Gastrocnemius medialis (tissue), 4 donors: ENCODE measurements around the gene GABBR2. TPM values are rescaled to one million over a fixed set of nuclear protein-coding genes. Genes with fewer than 3 reads are reported as not detected.

Experiments
- ATAC-seq, 2 donors: fragments of 150-250 bp; one replicate each; pipeline ENCODE4 v1.9.1; 2016
- DNase-seq, 2 donors: peaks; one replicate each; pipeline ENCODE4 v3.0.0-alpha.2; 2019
- H3K27ac ChIP-seq, 4 donors: fragments of 200-600 bp; sonication (generic); 1 replicate in 1 of 4; 2 replicates in 3 of 4; pipeline ENCODE4 v1.5.1; 2016 to 2018; ENCODE audit warnings: mild to moderate bottlenecking in 2 of 4, moderate library complexity in 1 of 4
- H3K27me3 ChIP-seq, 3 donors: fragments of 200-600 bp; sonication (generic) in 2 of 3; 1 replicate in 1 of 3; 2 replicates in 2 of 3; pipeline versions ENCODE4 v1.5.1 to v1.6.0; 2016 to 2019; ENCODE audit warnings: mild to moderate bottlenecking in 1 of 3, moderate library complexity in 1 of 3
- H3K36me3 ChIP-seq, 2 donors: fragments of 200-600 bp; sonication (generic) in 1 of 2; one replicate each; pipeline ENCODE4 v1.5.1; 2017 to 2018
- H3K4me1 ChIP-seq, 2 donors: fragments of 200-600 bp; sonication (generic) in 1 of 2; one replicate each; pipeline ENCODE4 v1.5.1; 2016 to 2017; ENCODE audit warnings: mild to moderate bottlenecking in 2 of 2
- H3K4me3 ChIP-seq, 4 donors: fragments of 200-600 bp; sonication (generic) in 3 of 4; 1 replicate in 1 of 4; 2 replicates in 3 of 4; pipeline ENCODE4 v1.5.1; 2016 to 2019; ENCODE audit warnings: mild to moderate bottlenecking in 2 of 4
- H3K9me3 ChIP-seq, 3 donors: fragments of 200-600 bp; sonication (generic) in 2 of 3; 1 replicate in 1 of 3; 2 replicates in 2 of 3; pipeline ENCODE4 v1.5.1; 2016 to 2019
- POLR2A ChIP-seq, 2 donors: fragments of 450-650 bp; IDR thresholded peaks; one replicate each; pipeline ENCODE4 v1.6.1; 2017; ENCODE audit warnings: antibody characterized with exemption in 2 of 2, mild to moderate bottlenecking in 2 of 2, moderate library complexity in 2 of 2
- in situ Hi-C, 4 donors: fragments of 200-750 bp; cut with MboI; loops; one replicate each; pipeline versions ENCODE4 v1.15.0 to v1.8.0; 2017; ENCODE audit warnings: low sequenced_read_pairs in 4 of 4
- intact Hi-C: fragments of 100-400 bp; cut with DNase I; formaldehyde crosslinking; loops from one replicate; pipeline ENCODE4 v1.15.1; 2023; ENCODE audit warnings: low total_unique reads
- total RNA-seq, 4 donors: library from RNA; depleted of rRNA; stranded (reverse); fragments of >200 nt; gene quantifications; one replicate each; pipeline versions ENCODE4 v1.1.0 to v1.2.3, GENCODE V29; 2016
- TF ChIP-seq, protein P1 (sequence below), 5 experiments: fragments of 450-650 bp in 3 of 5; fragments of 200-600 bp in 2 of 5; sonication (generic) in 2 of 5; IDR thresholded peaks in 4 of 5; conservative IDR thresholded peaks in 1 of 5; 1 replicate in 4 of 5; 2 replicates in 1 of 5; pipeline ENCODE4 v1.5.1; 2016 to 2019; ENCODE audit warnings: antibody characterized with exemption in 5 of 5, mild to moderate bottlenecking in 3 of 5, moderate library complexity in 3 of 5

GABBR2 gene
- total RNA-seq, result under 1 TPM in 2 of 4 donors, not detected in 2; 0.46 to 0.80 TPM

DNA sequence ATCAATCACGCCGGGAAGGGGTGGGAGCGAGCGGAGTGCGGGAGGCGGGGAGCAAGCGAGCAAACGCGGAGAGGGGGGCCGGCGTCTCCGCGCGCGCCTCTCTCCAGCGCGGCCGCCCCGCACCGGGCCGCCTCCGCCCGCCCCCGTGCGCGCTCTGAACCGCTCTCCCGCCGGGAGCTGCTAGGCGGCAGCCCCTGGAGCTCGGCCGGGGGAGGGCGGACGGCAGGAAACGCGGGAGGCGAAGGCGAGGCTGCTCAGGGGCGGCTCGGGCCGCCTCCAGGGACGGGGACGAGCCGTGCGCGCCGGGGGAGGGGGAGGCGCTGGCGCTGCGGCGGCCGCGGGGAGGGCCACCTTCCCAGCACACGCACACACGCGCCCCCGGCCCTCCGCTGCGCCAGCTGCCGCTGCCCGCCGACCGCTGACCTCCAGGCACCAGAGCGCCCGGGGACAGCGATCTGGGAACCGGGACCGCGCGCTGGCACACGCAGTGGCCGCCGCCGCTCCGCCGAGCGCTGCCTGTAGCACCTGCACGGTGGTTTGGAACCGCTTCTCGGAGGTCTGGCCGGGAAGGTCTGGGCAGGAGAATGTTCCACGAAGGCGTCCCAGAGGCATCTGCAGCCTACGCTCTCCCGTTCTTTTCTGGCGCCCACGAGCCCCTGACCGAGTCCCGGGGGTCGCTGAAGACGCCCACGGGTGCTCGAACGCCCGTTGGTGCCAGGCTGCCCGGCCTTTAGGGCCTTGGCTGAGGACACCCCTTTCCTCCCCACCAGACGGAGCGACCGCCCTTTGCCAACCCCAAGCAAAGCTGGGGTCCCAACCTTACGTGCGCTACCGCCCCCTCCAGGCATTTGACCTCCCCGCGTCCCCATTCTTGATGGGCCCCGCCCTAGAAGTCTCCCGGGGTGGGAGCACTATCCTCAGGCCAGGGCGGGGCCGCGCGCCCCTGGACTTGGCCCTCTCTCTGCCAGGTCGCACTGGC is at the start of gene GABBR2:
Gene GABBR2 (minus strand): TSS at position 3 of the 979 bp plus-strand sequence. CDS start 198 bp downstream, outside the sequence.
- Histone ChIP-seq H3K27me3 (peaks cover 45 to 51% (median 50%) of the 10 kb centered on the region in 3 donors), H3K4me1 (peaks cover 0 to 11% of the 10 kb centered on the region in 2 donors), H3K36me3 (no peaks in the 10 kb centered on the region), H3K9me3 (no peaks in the 10 kb centered on the region), H3K4me3 (peak within 1 kb of the TSS in 3 of 4 donors; percentile 25 to 39 (median 33)), H3K27ac (no peak within 1 kb of the TSS)
- no peak for DNase-seq
- TF ChIP-seq, protein P1, sequence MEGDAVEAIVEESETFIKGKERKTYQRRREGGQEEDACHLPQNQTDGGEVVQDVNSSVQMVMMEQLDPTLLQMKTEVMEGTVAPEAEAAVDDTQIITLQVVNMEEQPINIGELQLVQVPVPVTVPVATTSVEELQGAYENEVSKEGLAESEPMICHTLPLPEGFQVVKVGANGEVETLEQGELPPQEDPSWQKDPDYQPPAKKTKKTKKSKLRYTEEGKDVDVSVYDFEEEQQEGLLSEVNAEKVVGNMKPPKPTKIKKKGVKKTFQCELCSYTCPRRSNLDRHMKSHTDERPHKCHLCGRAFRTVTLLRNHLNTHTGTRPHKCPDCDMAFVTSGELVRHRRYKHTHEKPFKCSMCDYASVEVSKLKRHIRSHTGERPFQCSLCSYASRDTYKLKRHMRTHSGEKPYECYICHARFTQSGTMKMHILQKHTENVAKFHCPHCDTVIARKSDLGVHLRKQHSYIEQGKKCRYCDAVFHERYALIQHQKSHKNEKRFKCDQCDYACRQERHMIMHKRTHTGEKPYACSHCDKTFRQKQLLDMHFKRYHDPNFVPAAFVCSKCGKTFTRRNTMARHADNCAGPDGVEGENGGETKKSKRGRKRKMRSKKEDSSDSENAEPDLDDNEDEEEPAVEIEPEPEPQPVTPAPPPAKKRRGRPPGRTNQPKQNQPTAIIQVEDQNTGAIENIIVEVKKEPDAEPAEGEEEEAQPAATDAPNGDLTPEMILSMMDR (IDR thresholded peaks at IDR 0.05 in 4 of 5, conservative IDR thresholded peaks at IDR 0.05 in 1 of 5), result no peak
- no peak for TF ChIP-seq POLR2A (IDR thresholded peaks at IDR 0.05)
- no peak for ATAC-seq
- in situ Hi-C loops (no loop called here), intact Hi-C loops (no loop called here)

DNA sequence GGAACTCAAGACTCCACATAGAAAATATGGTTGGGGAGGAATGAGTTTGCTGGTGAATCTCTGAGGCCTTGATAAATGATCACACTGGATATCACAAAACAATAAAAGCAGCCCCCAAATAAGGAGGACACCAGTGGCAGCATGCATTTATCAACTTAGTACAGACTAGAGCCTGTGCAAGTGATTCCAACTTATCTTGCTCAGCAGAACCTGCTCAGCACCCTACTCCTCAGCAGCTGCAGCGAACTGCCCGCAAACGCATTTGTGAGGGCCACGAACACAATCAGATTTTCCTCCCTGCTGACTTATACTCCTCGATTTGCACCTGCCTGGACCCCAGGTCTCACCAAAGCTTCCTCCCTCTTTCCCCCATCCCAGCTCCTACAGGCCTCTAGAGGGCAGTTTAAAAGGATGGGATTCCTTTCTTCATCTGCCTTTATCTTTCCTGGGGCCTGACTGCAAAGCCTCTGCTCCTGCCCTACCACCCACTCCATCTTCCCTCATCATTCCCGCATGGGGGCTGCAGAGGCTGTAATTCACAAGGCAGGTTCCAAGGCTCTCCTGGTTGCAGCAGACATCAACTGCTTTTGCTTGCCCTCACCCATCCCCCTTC is 46.4 kb upstream of the GABBR2 start:
- no peak overlapping the region for H3K4me3 ChIP-seq
- peaks cover 0 to 50% of the 10 kb centered on the region in 2 donors for H3K36me3 ChIP-seq
- TF ChIP-seq POLR2A (IDR thresholded peaks at IDR 0.05), result no peak
- TF ChIP-seq, protein P1 (IDR thresholded peaks at IDR 0.05 in 4 of 5, conservative IDR thresholded peaks at IDR 0.05 in 1 of 5), result no peak
- no peak overlapping the region for H3K27ac ChIP-seq
- no peaks in the 10 kb centered on the region for H3K9me3 ChIP-seq
- in situ Hi-C loops (loop anchor here in 2 of 4 donors (25.0 kb wide), 1 partner anchor 443 kb away; no protein-coding TSS in a partner anchor), intact Hi-C loops (no loop called here)
- DNase-seq (no peak), ATAC-seq (no peak)
- H3K27me3 ChIP-seq, result no peaks in the 10 kb centered on the region
- no peaks in the 10 kb centered on the region for H3K4me1 ChIP-seq

DNA sequence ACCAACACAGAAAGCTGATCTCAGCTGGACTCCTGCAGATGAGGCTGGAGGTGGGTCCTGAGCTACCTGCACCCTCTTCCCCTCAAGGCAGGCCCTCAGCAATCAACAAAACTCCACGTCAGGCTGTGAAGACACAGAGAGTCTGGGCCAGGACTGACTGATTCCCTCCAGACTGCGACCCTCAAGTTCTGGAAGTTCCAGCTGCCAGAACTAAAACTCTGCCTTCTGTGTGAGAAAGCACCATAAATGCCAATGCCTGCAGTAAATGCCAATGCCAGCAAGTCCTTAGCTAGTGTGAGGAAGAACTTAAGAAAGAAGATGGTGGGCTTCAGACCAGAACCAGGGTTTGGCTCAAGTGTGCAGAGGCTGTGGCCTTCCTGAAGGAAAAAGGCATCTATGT is 42.5 kb upstream of the GABBR2 start:
- Histone ChIP-seq H3K36me3 (peaks cover 0 to 44% of the 10 kb centered on the region in 2 donors), H3K4me3 (no peak overlapping the region), H3K9me3 (no peaks in the 10 kb centered on the region), H3K27ac (no peak overlapping the region), H3K4me1 (no peaks in the 10 kb centered on the region), H3K27me3 (no peaks in the 10 kb centered on the region)
- DNase-seq (no peak), ATAC-seq (no peak)
- in situ Hi-C loops (loop anchor here in 2 of 4 donors (25.0 kb wide), 1 partner anchor 439 kb away; no protein-coding TSS in a partner anchor), intact Hi-C loops (no loop called here)
- TF ChIP-seq, protein P1 (IDR thresholded peaks at IDR 0.05 in 4 of 5, conservative IDR thresholded peaks at IDR 0.05 in 1 of 5), result no peak
- no peak for TF ChIP-seq POLR2A (IDR thresholded peaks at IDR 0.05)

DNA sequence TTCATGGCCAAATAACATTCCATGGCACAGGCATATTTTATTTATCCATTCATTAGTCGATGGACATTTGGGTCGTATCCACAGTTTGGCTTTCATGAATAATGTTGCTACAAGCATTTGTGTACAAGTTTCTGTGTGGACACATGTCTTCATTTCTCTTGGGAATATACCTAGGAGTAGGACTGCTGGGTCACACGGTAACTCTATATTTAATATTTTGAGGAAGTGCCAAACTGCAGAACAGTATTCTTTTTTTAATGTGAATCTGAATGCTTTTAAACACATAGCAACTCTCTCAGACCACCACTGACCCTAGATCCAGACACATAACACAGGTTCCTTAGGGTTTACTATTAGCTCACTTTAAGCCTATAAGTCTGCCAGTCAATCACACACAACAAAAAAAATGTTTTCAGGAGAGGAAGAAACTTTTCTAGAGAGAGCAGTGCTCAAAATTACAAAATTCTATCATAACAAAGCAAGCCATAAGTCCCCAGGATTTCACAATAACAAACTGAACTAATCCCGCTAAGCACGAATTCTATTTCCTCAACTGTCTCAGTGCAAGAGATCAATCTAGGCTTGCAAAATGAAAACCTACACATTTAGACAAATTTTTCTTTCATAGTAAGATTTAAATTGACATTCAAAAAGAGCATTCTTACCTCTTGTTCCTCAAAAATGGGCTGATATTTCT is 41.8 kb upstream of the GABBR2 start:
- ATAC-seq (no peak), DNase-seq (no peak)
- Histone ChIP-seq H3K4me1 (no peaks in the 10 kb centered on the region), H3K36me3 (peaks cover 0 to 37% of the 10 kb centered on the region in 2 donors), H3K9me3 (no peaks in the 10 kb centered on the region), H3K4me3 (no peak overlapping the region), H3K27ac (no peak overlapping the region), H3K27me3 (no peaks in the 10 kb centered on the region)
- TF ChIP-seq, protein P1 (IDR thresholded peaks at IDR 0.05 in 4 of 5, conservative IDR thresholded peaks at IDR 0.05 in 1 of 5), result no peak
- no peak for TF ChIP-seq POLR2A (IDR thresholded peaks at IDR 0.05)
- intact Hi-C loops, result no loop called here
- in situ Hi-C loops, result loop anchor here in 2 of 4 donors (25.0 kb wide), 1 partner anchor 438 kb away; no protein-coding TSS in a partner anchor
